ENCODE results near the gene RAB11A.

- TF ChIP-seq, protein P1, sequence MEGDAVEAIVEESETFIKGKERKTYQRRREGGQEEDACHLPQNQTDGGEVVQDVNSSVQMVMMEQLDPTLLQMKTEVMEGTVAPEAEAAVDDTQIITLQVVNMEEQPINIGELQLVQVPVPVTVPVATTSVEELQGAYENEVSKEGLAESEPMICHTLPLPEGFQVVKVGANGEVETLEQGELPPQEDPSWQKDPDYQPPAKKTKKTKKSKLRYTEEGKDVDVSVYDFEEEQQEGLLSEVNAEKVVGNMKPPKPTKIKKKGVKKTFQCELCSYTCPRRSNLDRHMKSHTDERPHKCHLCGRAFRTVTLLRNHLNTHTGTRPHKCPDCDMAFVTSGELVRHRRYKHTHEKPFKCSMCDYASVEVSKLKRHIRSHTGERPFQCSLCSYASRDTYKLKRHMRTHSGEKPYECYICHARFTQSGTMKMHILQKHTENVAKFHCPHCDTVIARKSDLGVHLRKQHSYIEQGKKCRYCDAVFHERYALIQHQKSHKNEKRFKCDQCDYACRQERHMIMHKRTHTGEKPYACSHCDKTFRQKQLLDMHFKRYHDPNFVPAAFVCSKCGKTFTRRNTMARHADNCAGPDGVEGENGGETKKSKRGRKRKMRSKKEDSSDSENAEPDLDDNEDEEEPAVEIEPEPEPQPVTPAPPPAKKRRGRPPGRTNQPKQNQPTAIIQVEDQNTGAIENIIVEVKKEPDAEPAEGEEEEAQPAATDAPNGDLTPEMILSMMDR (IDR thresholded peaks at IDR 0.05), result no peak
- no peak for TF ChIP-seq NRF1 (IDR thresholded peaks at IDR 0.05; ENCODE audit: low read depth, low read length)
Measured at GRCh38 chr15:65857718-65858402, 11.4 kb upstream of the RAB11A start.
